ENCODE measurements around the gene TMEM63B. TPM values are rescaled to one million over a fixed set of nuclear protein-coding genes. Genes with fewer than 3 reads are reported as not detected.

The TMEM63B gene
- total RNA-seq, 2 donors from 2014 or later: 12.1 to 21.4 TPM

Other genes starting within 250 kb of the TMEM63B start
- 10 to 100 TPM; 29.3 to 54.0 TPM for gene MRPL14, start 102 bp upstream of the TMEM63B start, total RNA-seq
- 1 to 10 TPM in 1 of 2 donors, not detected in 1; 1.1 TPM for gene CAPN11, start 31.3 kb downstream of the TMEM63B start, total RNA-seq
- not detected for gene MYMX, start 89.4 kb downstream of the TMEM63B start, total RNA-seq
- 10 to 100 TPM; 40.8 to 80.8 TPM for gene SLC29A1, start 96.0 kb downstream of the TMEM63B start, total RNA-seq
- gene HSP90AB1, start 119.5 kb downstream of the TMEM63B start, total RNA-seq: 1,000 to 10,000 TPM; 1,019 to 1,822 TPM
- 10 to 100 TPM; 16.5 to 22.3 TPM for gene SLC35B2, start 130.0 kb downstream of the TMEM63B start, total RNA-seq
- gene NFKBIE, start 138.0 kb downstream of the TMEM63B start, total RNA-seq: 10 to 100 TPM; 20.5 to 26.9 TPM
- gene TMEM151B, start 142.9 kb downstream of the TMEM63B start, total RNA-seq: under 1 TPM; 0.05 to 0.19 TPM
- gene AARS2, start 185.8 kb downstream of the TMEM63B start, total RNA-seq: 10 to 100 TPM; 10.2 to 13.8 TPM
- gene SPATS1, start 215.1 kb downstream of the TMEM63B start, total RNA-seq: not detected

Data from activated T-helper 17 cell treated with anti-CD3 and anti-CD28 coated beads, Interleukin-2, amount 50 U/mL, for 72 hours (primary cell).